ENCODE results near the gene ADAM10.

- TF ChIP-seq CTCF (IDR thresholded peaks at IDR 0.05) (no peak), POLR2A (IDR thresholded peaks at IDR 0.05) (no peak)
Observed at GRCh38 chr15:58762285-58762684, 12.8 kb upstream of the ADAM10 start.

All from Peyer's patch (tissue), 4 donors.